PC-9 (cell line): ENCODE measurements around the gene TES. TPM values are rescaled to one million over a fixed set of nuclear protein-coding genes. Genes with fewer than 3 reads are reported as not detected.

Source experiments
- BruUV-seq: library from RNA; stranded (reverse); fragments of 400-500 nt; replicated peaks from 2 replicates; lab custom pipeline; 2021; lab: Mats Ljungman, UMichigan
- CTCF ChIA-PET: fragments of 300-600 bp; sonication (Branson Sonifier 250); formaldehyde crosslinking; loops from one replicate; lab custom pipeline; 2022; ENCODE audit warnings: antibody characterized with exemption; lab: Charles Lee
- POLR2A ChIA-PET: fragments of 300-600 bp; sonication (Branson Sonifier 250); formaldehyde crosslinking; loops from one replicate; lab custom pipeline; 2022; ENCODE audit warnings: antibody characterized with exemption; ENCODE audit not compliant: unreplicated experiment; lab: Charles Lee
- DNase-seq, 2 experiments: peaks; one replicate each; pipeline versions ENCODE4 v3.0.0 to v3.0.0-alpha.2; 2015 to 2022; ENCODE audit warnings: mixed read lengths in 1 of 2
- H2AFZ ChIP-seq: fragments of 200-600 bp; sonication (generic); 2 replicates; pipeline ENCODE4 v1.8.1; 2017; ENCODE audit warnings: antibody characterized with exemption
- H3F3A ChIP-seq: fragments of 200-600 bp; sonication (generic); 2 replicates; pipeline ENCODE4 v1.8.1; 2017; ENCODE audit warnings: antibody characterized with exemption, mild to moderate bottlenecking, low read depth; ENCODE audit not compliant: insufficient read depth
- H3K27ac ChIP-seq: fragments of 200-600 bp; sonication (generic); 2 replicates; pipeline ENCODE4 v1.6.1; 2016; ENCODE audit warnings: mixed run types
- H3K27me3 ChIP-seq: fragments of 200-600 bp; sonication (generic); 2 replicates; pipeline ENCODE4 v1.6.1; 2016; ENCODE audit warnings: low read depth, mixed run types; ENCODE audit not compliant: insufficient read depth
- H3K36me3 ChIP-seq: fragments of 200-600 bp; sonication (generic); 2 replicates; pipeline ENCODE4 v1.6.1; 2016; ENCODE audit warnings: low read depth, mixed run types
- H3K4me1 ChIP-seq: fragments of 200-600 bp; sonication (generic); replicated peaks from 2 replicates; pipeline ENCODE4 v1.6.1; 2016; ENCODE audit warnings: mixed run types; ENCODE audit not compliant: insufficient read depth
- H3K4me2 ChIP-seq: fragments of 200-600 bp; sonication (generic); 2 replicates; pipeline ENCODE4 v1.6.1; 2017; ENCODE audit warnings: mixed run types
- H3K4me3 ChIP-seq: fragments of 200-600 bp; sonication (generic); 2 replicates; pipeline ENCODE4 v1.6.1; 2016; ENCODE audit warnings: mixed run types
- H3K79me2 ChIP-seq: fragments of 200-600 bp; sonication (generic); 2 replicates; pipeline ENCODE4 v1.6.1; 2017; ENCODE audit warnings: low read depth, mixed run types
- H3K9me2 ChIP-seq: fragments of 200-600 bp; sonication (generic); 2 replicates; pipeline ENCODE4 v1.8.1; 2017; ENCODE audit warnings: mild to moderate bottlenecking; ENCODE audit not compliant: insufficient read depth
- H3K9me3 ChIP-seq: fragments of 200-600 bp; sonication (generic); 2 replicates; pipeline ENCODE4 v1.8.1; 2016; ENCODE audit warnings: low read depth; ENCODE audit not compliant: insufficient read depth
- H4K20me1 ChIP-seq: fragments of 200-600 bp; sonication (generic); 2 replicates; pipeline ENCODE4 v1.8.1; 2017; ENCODE audit not compliant: insufficient read depth
- EZH2 ChIP-seq: fragments of 200-600 bp; sonication (generic); IDR thresholded peaks from 2 replicates; pipeline ENCODE4 v1.8.0; 2017; ENCODE audit warnings: antibody characterized with exemption, low read depth
- intact Hi-C: fragments of 100-400 bp; cut with micrococcal nuclease; formaldehyde crosslinking; loops from one replicate; pipeline ENCODE4 v1.10.0; 2022; ENCODE audit not compliant: unreplicated experiment
- total RNA-seq: library from RNA; stranded (reverse); gene quantifications from 2 replicates; pipeline ENCODE4 v1.2.3, GENCODE V29; 2021
- TF ChIP-seq, protein P1 (sequence below): fragments of 200-600 bp; sonication (generic); conservative IDR thresholded peaks from 2 replicates; pipeline ENCODE4 v1.6.1; 2017; ENCODE audit warnings: mixed run types, antibody characterized with exemption, mild to moderate bottlenecking, moderate library complexity

TES gene
- total RNA-seq, 1 experiment from 2014 or later, result 210 TPM

DNA sequence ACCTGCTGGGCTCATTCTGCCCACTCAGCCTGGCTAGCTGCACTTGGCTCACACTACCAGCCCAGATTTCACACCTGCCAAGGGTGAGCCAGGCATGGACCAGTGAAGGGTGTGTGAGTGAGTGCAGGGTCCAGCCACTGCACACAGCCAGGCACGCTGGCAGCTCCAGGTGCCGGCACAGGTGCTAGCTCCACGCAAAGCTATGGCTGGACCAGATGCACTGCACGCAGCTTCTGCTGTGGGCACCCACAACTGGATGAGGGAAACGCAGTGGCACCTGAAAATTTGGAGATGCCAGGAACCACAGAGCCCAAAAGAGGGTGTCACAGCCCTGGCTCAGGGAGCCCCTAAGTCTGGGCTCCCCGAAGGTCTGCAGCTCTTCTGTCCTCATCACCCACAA, 24.9 kb upstream of the TES start:
- H3K4me1 ChIP-seq, result no peaks in the 10 kb centered on the region
- H3K4me2 ChIP-seq, result no peak overlapping the region
- no peak overlapping the region for H3K27ac ChIP-seq
- no TSS peak for BruUV-seq
- H3K9me3 ChIP-seq, result no peaks in the 10 kb centered on the region
- H4K20me1 ChIP-seq, result no peaks in the 10 kb centered on the region
- no peaks in the 10 kb centered on the region for H3F3A ChIP-seq
- intact Hi-C loops, result no loop called here
- H2AFZ ChIP-seq, result no peak overlapping the region
- H3K36me3 ChIP-seq, result no peaks in the 10 kb centered on the region
- DNase-seq, result no peak
- ChIA-PET CTCF (interaction anchor here (0.6 kb wide), 1 partner anchor 55 kb away, joined by 3 read pairs; no protein-coding TSS in a partner anchor), POLR2A (no interaction called here)
- H3K9me2 ChIP-seq, result no peaks in the 10 kb centered on the region
- no peaks in the 10 kb centered on the region for H3K27me3 ChIP-seq
- no peak for TF ChIP-seq EZH2
- TF ChIP-seq, protein P1, sequence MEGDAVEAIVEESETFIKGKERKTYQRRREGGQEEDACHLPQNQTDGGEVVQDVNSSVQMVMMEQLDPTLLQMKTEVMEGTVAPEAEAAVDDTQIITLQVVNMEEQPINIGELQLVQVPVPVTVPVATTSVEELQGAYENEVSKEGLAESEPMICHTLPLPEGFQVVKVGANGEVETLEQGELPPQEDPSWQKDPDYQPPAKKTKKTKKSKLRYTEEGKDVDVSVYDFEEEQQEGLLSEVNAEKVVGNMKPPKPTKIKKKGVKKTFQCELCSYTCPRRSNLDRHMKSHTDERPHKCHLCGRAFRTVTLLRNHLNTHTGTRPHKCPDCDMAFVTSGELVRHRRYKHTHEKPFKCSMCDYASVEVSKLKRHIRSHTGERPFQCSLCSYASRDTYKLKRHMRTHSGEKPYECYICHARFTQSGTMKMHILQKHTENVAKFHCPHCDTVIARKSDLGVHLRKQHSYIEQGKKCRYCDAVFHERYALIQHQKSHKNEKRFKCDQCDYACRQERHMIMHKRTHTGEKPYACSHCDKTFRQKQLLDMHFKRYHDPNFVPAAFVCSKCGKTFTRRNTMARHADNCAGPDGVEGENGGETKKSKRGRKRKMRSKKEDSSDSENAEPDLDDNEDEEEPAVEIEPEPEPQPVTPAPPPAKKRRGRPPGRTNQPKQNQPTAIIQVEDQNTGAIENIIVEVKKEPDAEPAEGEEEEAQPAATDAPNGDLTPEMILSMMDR, result no peak
- H3K79me2 ChIP-seq, result no peaks in the 10 kb centered on the region
- H3K4me3 ChIP-seq, result no peak overlapping the region

DNA sequence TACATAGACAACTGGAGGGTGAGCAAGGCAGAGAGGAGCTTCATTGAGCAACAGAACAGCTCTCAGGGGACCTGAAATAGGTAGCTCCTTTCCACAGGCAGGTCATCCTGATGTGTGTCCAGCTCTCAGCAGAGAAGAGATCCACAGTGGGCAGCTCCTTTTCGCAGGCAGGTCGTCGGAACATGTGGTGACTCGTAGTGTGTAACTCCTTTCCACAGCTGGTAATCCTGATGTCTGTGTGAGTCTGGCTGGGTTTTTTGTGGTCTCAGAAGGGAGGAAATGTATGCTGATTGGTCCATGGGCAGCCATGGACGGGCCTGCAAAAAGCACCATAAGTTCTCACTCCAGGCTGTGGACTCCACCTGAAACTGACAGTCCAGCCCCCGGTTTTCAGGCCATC, 24.4 kb upstream of the TES start:
- Histone ChIP-seq H3K4me3 (no peak overlapping the region), H2AFZ (no peak overlapping the region), H3K9me3 (no peaks in the 10 kb centered on the region), H3K9me2 (no peaks in the 10 kb centered on the region), H3K4me1 (no peaks in the 10 kb centered on the region), H3K27me3 (no peaks in the 10 kb centered on the region), H3K27ac (no peak overlapping the region), H3K79me2 (no peaks in the 10 kb centered on the region), H3K4me2 (no peak overlapping the region), H3F3A (no peaks in the 10 kb centered on the region), H3K36me3 (no peaks in the 10 kb centered on the region), H4K20me1 (no peaks in the 10 kb centered on the region)
- POLR2A ChIA-PET, result no interaction called here
- no peak for TF ChIP-seq EZH2
- TF ChIP-seq, protein P1, result no peak
- intact Hi-C loops, result no loop called here
- BruUV-seq, result no TSS peak
- no peak for DNase-seq
- CTCF ChIA-PET, result interaction anchor here (0.5 to 0.6 kb wide), 2 partner anchors 55 to 342 kb away, joined by 3 to 6 read pairs; no protein-coding TSS in a partner anchor

DNA sequence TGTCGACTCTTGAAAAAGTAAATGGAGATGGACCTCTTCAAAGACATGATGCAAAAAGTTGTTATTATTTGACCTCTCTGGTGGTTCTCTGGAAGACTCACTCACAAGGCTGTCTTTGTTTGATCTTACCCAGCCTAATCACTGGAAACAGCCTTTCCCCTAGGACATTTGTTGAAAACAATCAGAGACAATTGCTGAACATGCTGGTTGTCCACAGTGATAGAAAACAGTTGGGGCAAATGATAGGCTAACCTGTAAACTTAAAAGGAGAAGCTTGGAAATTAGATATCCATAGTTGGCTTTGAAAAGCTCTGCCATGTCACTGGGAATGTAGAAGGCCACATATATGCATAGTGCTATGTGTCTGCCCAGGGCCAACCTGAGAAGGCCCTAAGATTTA, 22.9 kb upstream of the TES start:
- intact Hi-C loops, result no loop called here
- H3F3A ChIP-seq, result no peaks in the 10 kb centered on the region
- H2AFZ ChIP-seq, result no peak overlapping the region
- H3K36me3 ChIP-seq, result no peaks in the 10 kb centered on the region
- no peaks in the 10 kb centered on the region for H3K9me2 ChIP-seq
- no peak overlapping the region for H3K27ac ChIP-seq
- TF ChIP-seq, protein P1, result no peak
- no peak for TF ChIP-seq EZH2
- no peaks in the 10 kb centered on the region for H3K79me2 ChIP-seq
- no peaks in the 10 kb centered on the region for H3K4me1 ChIP-seq
- no TSS peak for BruUV-seq
- no peak overlapping the region for H3K4me3 ChIP-seq
- H3K9me3 ChIP-seq, result no peaks in the 10 kb centered on the region
- no peaks in the 10 kb centered on the region for H4K20me1 ChIP-seq
- ChIA-PET POLR2A (no interaction called here), CTCF (no interaction called here)
- no peak overlapping the region for H3K4me2 ChIP-seq
- DNase-seq, result no peak
- no peaks in the 10 kb centered on the region for H3K27me3 ChIP-seq
